HG03457 (cell line): ENCODE data around the gene ST3GAL6.

Source experiments
- ATAC-seq: cut with Tn5 transposase; IDR thresholded peaks from one replicate; pipeline ENCODE4 v1.9.1; 2021; ENCODE audit warnings: moderate number of reproducible peaks; ENCODE audit not compliant: unreplicated experiment

Gene ST3GAL6

DNA sequence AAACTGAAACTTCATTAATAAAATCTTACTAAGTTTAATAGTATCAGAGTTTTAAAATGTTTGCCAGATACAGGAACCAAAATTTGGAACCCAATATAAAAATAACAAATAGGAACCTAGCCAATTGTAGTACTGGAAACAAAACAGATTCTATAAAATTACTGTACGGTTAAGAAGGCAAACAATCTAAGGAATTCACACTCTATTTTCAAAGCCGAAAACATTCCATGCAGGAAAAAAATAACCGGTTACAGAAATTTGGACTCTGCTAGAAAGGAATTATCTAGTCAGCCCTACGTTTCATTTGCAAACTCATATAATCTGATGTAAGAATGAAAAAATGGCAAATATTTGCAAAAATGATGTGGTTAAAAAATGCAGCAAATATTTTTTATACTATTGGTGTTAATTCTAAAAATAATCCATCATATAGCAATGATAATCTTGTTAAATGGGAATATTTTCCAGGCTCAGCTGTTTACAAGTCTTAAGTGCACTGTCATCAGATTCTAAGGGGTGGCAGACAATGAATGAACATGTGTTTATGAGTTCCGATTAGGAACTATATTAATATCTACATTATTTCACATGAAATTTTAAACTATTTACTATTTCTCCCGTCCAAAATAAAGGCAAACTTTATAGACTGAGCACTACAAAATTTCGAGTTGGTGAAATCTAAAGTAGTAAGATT is 80.3 kb downstream of the ST3GAL6 start:
- no peak for ATAC-seq
